ENCODE results near the gene HOXD4. TPM values are rescaled to one million over a fixed set of nuclear protein-coding genes. Genes with fewer than 3 reads are reported as not detected.

The HOXD4 gene
- total and polyA plus RNA-seq, 11 donors = 0.10 to 0.96 (median 0.41) TPM; not detected in 2

- no peak for DNase-seq
- Histone ChIP-seq H3K27me3 (peaks cover 95 to 100% (median 99%) of the 10 kb centered on the region in 9 donors), H3K27ac (no peak overlapping the region), H3K36me3 (no peaks in the 10 kb centered on the region), H3K4me1 (peaks cover 0 to 27% (median 8%) of the 10 kb centered on the region in 12 donors), H3K9me3 (no peaks in the 10 kb centered on the region), H3K4me3 (no peak overlapping the region)
- no peak for ATAC-seq
- intact Hi-C loops (cut with DNase I) = no loop called here
- TF ChIP-seq POLR2A (IDR thresholded peaks at IDR 0.05) (no peak), CTCF (IDR thresholded peaks at IDR 0.05) (no peak)
- 6 to 12% (median 9%) methylated on average over 11 of the region's 11 CpGs for WGBS, 4 donors
Measured at GRCh38 chr2:176117823-176118371, 33.5 kb upstream of the HOXD4 start.

DNA sequence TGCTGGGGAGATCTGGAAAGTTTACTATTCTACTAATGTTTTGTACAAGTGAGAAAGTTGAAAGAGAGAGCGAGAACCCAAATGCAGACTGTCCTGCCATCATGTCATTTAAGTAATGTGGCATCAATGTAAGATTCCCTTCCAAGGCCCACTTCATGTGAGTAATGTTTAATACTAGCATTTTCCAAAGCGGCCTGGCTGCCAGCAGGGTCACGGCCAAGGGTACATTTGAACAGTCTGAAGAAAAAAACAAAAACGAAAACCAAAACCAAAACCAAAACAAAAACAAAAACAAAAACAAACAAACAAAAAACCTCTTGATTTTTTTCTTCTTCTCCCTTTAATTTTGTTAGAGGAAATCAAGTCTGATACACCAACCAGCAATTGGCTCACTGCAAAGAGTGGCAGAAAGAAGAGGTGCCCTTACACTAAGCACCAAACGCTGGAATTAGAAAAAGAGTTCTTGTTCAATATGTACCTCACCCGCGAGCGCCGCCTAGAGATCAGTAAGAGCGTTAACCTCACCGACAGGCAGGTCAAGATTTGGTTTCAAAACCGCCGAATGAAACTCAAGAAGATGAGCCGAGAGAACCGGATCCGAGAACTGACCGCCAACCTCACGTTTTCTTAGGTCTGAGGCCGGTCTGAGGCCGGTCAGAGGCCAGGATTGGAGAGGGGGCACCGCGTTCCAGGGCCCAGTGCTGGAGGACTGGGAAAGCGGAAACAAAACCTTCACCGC lies 32.6 kb upstream of the HOXD4 start:
- no peak for ATAC-seq
- peaks cover 0 to 34% (median 13%) of the 10 kb centered on the region in 12 donors for H3K4me1 ChIP-seq
- intact Hi-C loops (cut with DNase I) = no loop called here
- no peak for DNase-seq
- no peaks in the 10 kb centered on the region for H3K36me3 ChIP-seq
- TF ChIP-seq CTCF (IDR thresholded peaks at IDR 0.05) (peak in 8 of 12 donors; percentile 6 to 27 (median 20)), POLR2A (IDR thresholded peaks at IDR 0.05) (no peak)
- no peaks in the 10 kb centered on the region for H3K9me3 ChIP-seq
- H3K4me3 ChIP-seq = no peak overlapping the region
- WGBS, 4 donors = 9 to 14% (median 12%) methylated on average over 24 of the region's 24 CpGs
- H3K27me3 ChIP-seq = peaks cover 94 to 100% (median 99%) of the 10 kb centered on the region in 9 donors
- no peak overlapping the region for H3K27ac ChIP-seq

- peaks cover 95 to 100% (median 99%) of the 10 kb centered on the region in 9 donors for H3K27me3 ChIP-seq
- peak overlapping the region in 1 of 12 donors; percentile 14 for H3K4me3 ChIP-seq
- ATAC-seq = no peak
- H3K9me3 ChIP-seq = no peaks in the 10 kb centered on the region
- TF ChIP-seq POLR2A (IDR thresholded peaks at IDR 0.05) = no peak
- no peak for TF ChIP-seq CTCF (IDR thresholded peaks at IDR 0.05)
- WGBS, 4 donors = 11 to 18% (median 15%) methylated on average over 13 of the region's 13 CpGs
- H3K4me1 ChIP-seq = peaks cover 0 to 36% (median 14%) of the 10 kb centered on the region in 12 donors
- no peaks in the 10 kb centered on the region for H3K36me3 ChIP-seq
- DNase-seq = peak in 1 of 5 donors; percentile 3
- intact Hi-C loops (cut with DNase I) = loop anchor here in 3 of 10 donors (10.0 kb wide), 1 partner anchor 694 kb away; no protein-coding TSS in a partner anchor
- no peak overlapping the region for H3K27ac ChIP-seq
Measured at GRCh38 chr2:176120364-176121189, 30.8 kb upstream of the HOXD4 start.

All from heart left ventricle (tissue), 16 donors.